ENCODE measurements around the gene NCKAP5. TPM values are rescaled to one million over a fixed set of nuclear protein-coding genes. Genes with fewer than 3 reads are reported as not detected.

NCKAP5 gene
- total and polyA plus RNA-seq, 2 donors, result 1.9 to 2.0 TPM

DNA sequence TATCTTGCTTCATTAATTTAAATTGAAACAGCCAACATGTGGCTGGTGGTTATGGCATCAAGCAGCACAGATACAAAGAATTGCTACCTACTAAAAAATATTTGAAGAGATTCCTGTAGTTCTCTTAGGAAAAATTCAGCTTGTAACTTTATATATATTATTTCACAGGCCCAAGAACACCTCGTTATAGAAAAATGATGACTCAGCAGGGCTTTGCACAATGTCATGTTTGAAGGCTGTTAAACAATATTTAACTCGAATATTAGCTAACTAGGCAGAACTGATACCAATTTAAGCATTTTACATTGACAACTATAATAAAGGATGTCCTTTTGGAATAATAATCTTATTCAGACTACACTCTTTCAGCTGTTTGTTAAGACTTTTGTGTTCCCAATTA is 795.9 kb downstream of the NCKAP5 start:
- Histone ChIP-seq H3K27me3 (ENCODE audit: control insufficient read depth in 2 of 2, insufficient read depth in 1 of 2, low read length in 1 of 2) (no peaks in the 10 kb centered on the region), H3K4me3 (ENCODE audit: low read length in 2 of 2) (no peak overlapping the region), H3K36me3 (ENCODE audit: control insufficient read depth in 2 of 2, insufficient read depth in 2 of 2, low read length in 1 of 2) (no peaks in the 10 kb centered on the region), H3K4me1 (ENCODE audit: control insufficient read depth in 2 of 2, insufficient read depth in 2 of 2, low read length in 2 of 2) (no peaks in the 10 kb centered on the region), H3K9me3 (ENCODE audit: control insufficient read depth in 2 of 2, insufficient read depth in 1 of 2, low read length in 1 of 2) (no peaks in the 10 kb centered on the region), H3K27ac (ENCODE audit: low read depth in 1 of 2, low read length in 1 of 2) (no peak overlapping the region)
- 85% methylated on average over 2 of the region's 2 CpGs for WGBS
- DNase-seq (ENCODE audit: low read depth in 6 of 9, low spot score in 9 of 9), result no peak

GRCh38 chr2:132766573-132766972 is 801.7 kb downstream of the NCKAP5 start:
- H3K9me3 ChIP-seq (ENCODE audit: control insufficient read depth in 2 of 2, insufficient read depth in 1 of 2, low read length in 1 of 2), result no peaks in the 10 kb centered on the region
- no peaks in the 10 kb centered on the region for H3K27me3 ChIP-seq (ENCODE audit: control insufficient read depth in 2 of 2, insufficient read depth in 1 of 2, low read length in 1 of 2)
- WGBS, result 99% methylated on average over 1 of the region's 1 CpG
- no peaks in the 10 kb centered on the region for H3K4me1 ChIP-seq (ENCODE audit: control insufficient read depth in 2 of 2, insufficient read depth in 2 of 2, low read length in 2 of 2)
- no peak for DNase-seq (ENCODE audit: low read depth in 6 of 9, low spot score in 9 of 9)
- H3K27ac ChIP-seq (ENCODE audit: low read depth in 1 of 2, low read length in 1 of 2), result no peak overlapping the region
- H3K4me3 ChIP-seq (ENCODE audit: low read length in 2 of 2), result no peak overlapping the region
- H3K36me3 ChIP-seq (ENCODE audit: control insufficient read depth in 2 of 2, insufficient read depth in 2 of 2, low read length in 1 of 2), result no peaks in the 10 kb centered on the region

DNA sequence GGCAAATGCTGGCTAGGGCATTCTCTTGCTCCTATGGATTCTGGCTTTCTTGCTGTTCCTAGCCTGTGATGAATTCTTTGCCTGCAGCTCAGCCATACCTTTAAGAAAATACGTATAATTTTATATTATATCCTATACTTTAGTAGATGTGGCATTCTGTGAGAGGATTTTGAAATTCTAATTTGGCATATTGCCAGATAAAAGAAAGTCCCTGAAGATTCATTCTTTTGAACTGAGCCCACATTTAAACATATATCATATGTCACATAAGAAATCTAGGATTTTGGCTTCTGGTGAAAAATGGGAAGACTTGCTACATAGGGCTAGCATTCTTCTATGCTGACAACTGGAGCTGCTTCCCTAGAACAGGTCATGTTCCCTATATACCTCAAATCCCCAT is 806.8 kb downstream of the NCKAP5 start:
- Histone ChIP-seq H3K9me3 (ENCODE audit: control insufficient read depth in 2 of 2, insufficient read depth in 1 of 2, low read length in 1 of 2) (no peaks in the 10 kb centered on the region), H3K27ac (ENCODE audit: low read depth in 1 of 2, low read length in 1 of 2) (no peak overlapping the region), H3K4me3 (ENCODE audit: low read length in 2 of 2) (no peak overlapping the region), H3K36me3 (ENCODE audit: control insufficient read depth in 2 of 2, insufficient read depth in 2 of 2, low read length in 1 of 2) (no peaks in the 10 kb centered on the region), H3K4me1 (ENCODE audit: control insufficient read depth in 2 of 2, insufficient read depth in 2 of 2, low read length in 2 of 2) (no peaks in the 10 kb centered on the region), H3K27me3 (ENCODE audit: control insufficient read depth in 2 of 2, insufficient read depth in 1 of 2, low read length in 1 of 2) (no peaks in the 10 kb centered on the region)
- 95% methylated on average over 1 of the region's 1 CpG for WGBS
- DNase-seq (ENCODE audit: low read depth in 6 of 9, low spot score in 9 of 9), result no peak

DNA sequence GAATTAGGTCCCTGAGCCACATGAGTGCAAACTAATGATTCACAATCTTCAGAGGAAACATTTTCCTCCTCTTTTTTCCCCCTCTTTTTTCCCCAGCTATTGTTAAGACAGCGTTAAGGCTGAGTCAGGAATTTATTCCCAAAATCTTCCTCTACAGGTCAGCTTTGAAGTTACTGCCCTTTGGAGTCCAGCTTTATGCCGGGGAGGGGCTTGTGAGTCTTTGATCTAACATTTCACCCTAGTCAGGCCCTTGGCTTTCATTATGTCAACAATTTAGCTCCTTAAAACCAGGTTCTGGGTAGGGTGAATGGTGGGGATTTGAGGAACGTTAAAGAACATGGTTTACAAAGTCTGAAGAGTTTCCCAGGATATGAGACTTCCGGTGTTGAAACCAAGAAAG is 807.3 kb downstream of the NCKAP5 start:
- no peaks in the 10 kb centered on the region for H3K36me3 ChIP-seq (ENCODE audit: control insufficient read depth in 2 of 2, insufficient read depth in 2 of 2, low read length in 1 of 2)
- no peaks in the 10 kb centered on the region for H3K9me3 ChIP-seq (ENCODE audit: control insufficient read depth in 2 of 2, insufficient read depth in 1 of 2, low read length in 1 of 2)
- no peak overlapping the region for H3K4me3 ChIP-seq (ENCODE audit: low read length in 2 of 2)
- WGBS, result 72% methylated on average over 4 of the region's 4 CpGs
- no peak overlapping the region for H3K27ac ChIP-seq (ENCODE audit: low read depth in 1 of 2, low read length in 1 of 2)
- H3K27me3 ChIP-seq (ENCODE audit: control insufficient read depth in 2 of 2, insufficient read depth in 1 of 2, low read length in 1 of 2), result no peaks in the 10 kb centered on the region
- no peaks in the 10 kb centered on the region for H3K4me1 ChIP-seq (ENCODE audit: control insufficient read depth in 2 of 2, insufficient read depth in 2 of 2, low read length in 2 of 2)
- DNase-seq (ENCODE audit: low read depth in 6 of 9, low spot score in 9 of 9), result no peak

GRCh38 chr2:132760405-132760804 is 807.9 kb downstream of the NCKAP5 start:
- no peaks in the 10 kb centered on the region for H3K27me3 ChIP-seq (ENCODE audit: control insufficient read depth in 2 of 2, insufficient read depth in 1 of 2, low read length in 1 of 2)
- no peaks in the 10 kb centered on the region for H3K9me3 ChIP-seq (ENCODE audit: control insufficient read depth in 2 of 2, insufficient read depth in 1 of 2, low read length in 1 of 2)

GRCh38 chr2:132758995-132759394 is 809.3 kb downstream of the NCKAP5 start:
- H3K36me3 ChIP-seq (ENCODE audit: control insufficient read depth in 2 of 2, insufficient read depth in 2 of 2, low read length in 1 of 2), result no peaks in the 10 kb centered on the region
- H3K27me3 ChIP-seq (ENCODE audit: control insufficient read depth in 2 of 2, insufficient read depth in 1 of 2, low read length in 1 of 2), result no peaks in the 10 kb centered on the region
- no peaks in the 10 kb centered on the region for H3K4me1 ChIP-seq (ENCODE audit: control insufficient read depth in 2 of 2, insufficient read depth in 2 of 2, low read length in 2 of 2)
- no peak overlapping the region for H3K27ac ChIP-seq (ENCODE audit: low read depth in 1 of 2, low read length in 1 of 2)
- no peak overlapping the region for H3K4me3 ChIP-seq (ENCODE audit: low read length in 2 of 2)
- no peak for DNase-seq (ENCODE audit: low read depth in 6 of 9, low spot score in 9 of 9)
- H3K9me3 ChIP-seq (ENCODE audit: control insufficient read depth in 2 of 2, insufficient read depth in 1 of 2, low read length in 1 of 2), result no peaks in the 10 kb centered on the region

More at GRCh38 chr2:132760405-132760804, 807.9 kb downstream of the NCKAP5 start:
- no peak overlapping the region for H3K4me3 ChIP-seq (ENCODE audit: low read length in 2 of 2)
- no peaks in the 10 kb centered on the region for H3K4me1 ChIP-seq (ENCODE audit: control insufficient read depth in 2 of 2, insufficient read depth in 2 of 2, low read length in 2 of 2)
- H3K27ac ChIP-seq (ENCODE audit: low read depth in 1 of 2, low read length in 1 of 2), result no peak overlapping the region
- no peaks in the 10 kb centered on the region for H3K36me3 ChIP-seq (ENCODE audit: control insufficient read depth in 2 of 2, insufficient read depth in 2 of 2, low read length in 1 of 2)
- DNase-seq (ENCODE audit: low read depth in 6 of 9, low spot score in 9 of 9), result no peak

DNA sequence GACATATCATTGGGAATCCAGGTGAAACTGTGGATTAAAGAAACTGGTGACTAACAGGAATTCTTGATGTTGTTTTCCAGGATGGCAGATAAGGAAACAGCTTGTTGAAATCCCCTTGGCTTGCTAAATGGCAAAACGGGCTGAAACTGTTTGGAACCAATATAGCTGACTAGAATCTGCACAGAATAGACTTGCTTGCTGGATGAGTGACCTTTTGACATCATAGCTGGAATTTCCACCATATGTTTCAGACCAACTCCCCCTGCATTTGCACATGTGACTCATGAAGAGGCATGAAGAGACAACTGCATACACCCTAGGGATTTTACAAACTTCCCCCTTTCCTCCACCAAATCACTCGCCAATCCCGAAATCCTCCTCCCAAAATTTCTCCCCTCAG is 810.6 kb downstream of the NCKAP5 start:
- no peaks in the 10 kb centered on the region for H3K36me3 ChIP-seq (ENCODE audit: control insufficient read depth in 2 of 2, insufficient read depth in 2 of 2, low read length in 1 of 2)
- H3K4me3 ChIP-seq (ENCODE audit: low read length in 2 of 2), result no peak overlapping the region
- H3K9me3 ChIP-seq (ENCODE audit: control insufficient read depth in 2 of 2, insufficient read depth in 1 of 2, low read length in 1 of 2), result no peaks in the 10 kb centered on the region
- no peaks in the 10 kb centered on the region for H3K4me1 ChIP-seq (ENCODE audit: control insufficient read depth in 2 of 2, insufficient read depth in 2 of 2, low read length in 2 of 2)
- no peak overlapping the region for H3K27ac ChIP-seq (ENCODE audit: low read depth in 1 of 2, low read length in 1 of 2)
- H3K27me3 ChIP-seq (ENCODE audit: control insufficient read depth in 2 of 2, insufficient read depth in 1 of 2, low read length in 1 of 2), result no peaks in the 10 kb centered on the region
- 80% methylated on average over 3 of the region's 3 CpGs for WGBS
- DNase-seq (ENCODE audit: low read depth in 6 of 9, low spot score in 9 of 9), result no peak

DNA sequence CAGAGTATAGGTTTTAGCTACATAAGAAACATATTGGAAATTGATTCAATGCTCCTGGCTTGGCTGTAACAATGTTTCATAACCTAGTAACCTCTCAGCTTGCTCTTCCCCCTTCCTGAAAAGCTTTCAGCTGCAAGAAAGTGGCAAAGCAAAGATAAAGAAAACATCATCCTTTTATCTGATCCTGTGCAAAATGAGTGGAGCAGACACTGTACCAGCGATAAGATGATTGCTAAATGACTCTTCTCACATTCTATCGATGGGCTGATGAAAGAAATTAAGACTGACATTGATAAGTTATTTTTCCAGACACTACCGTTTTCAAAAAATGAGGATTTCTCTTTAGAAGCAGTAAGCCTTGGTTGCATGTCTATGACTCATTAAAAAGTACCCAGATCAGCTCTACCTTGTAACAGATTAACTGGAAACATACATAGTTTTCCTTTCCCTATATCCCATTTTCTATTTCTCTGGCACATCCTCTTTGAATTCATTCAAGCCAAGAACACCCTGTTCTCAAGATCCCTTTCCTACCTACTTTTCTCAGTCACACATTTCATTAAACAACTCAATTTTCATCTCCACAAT is 811.2 kb downstream of the NCKAP5 start:
- Histone ChIP-seq H3K36me3 (ENCODE audit: control insufficient read depth in 2 of 2, insufficient read depth in 2 of 2, low read length in 1 of 2) (no peaks in the 10 kb centered on the region), H3K27me3 (ENCODE audit: control insufficient read depth in 2 of 2, insufficient read depth in 1 of 2, low read length in 1 of 2) (no peaks in the 10 kb centered on the region), H3K9me3 (ENCODE audit: control insufficient read depth in 2 of 2, insufficient read depth in 1 of 2, low read length in 1 of 2) (no peaks in the 10 kb centered on the region), H3K4me1 (ENCODE audit: control insufficient read depth in 2 of 2, insufficient read depth in 2 of 2, low read length in 2 of 2) (no peaks in the 10 kb centered on the region), H3K4me3 (ENCODE audit: low read length in 2 of 2) (no peak overlapping the region), H3K27ac (ENCODE audit: low read depth in 1 of 2, low read length in 1 of 2) (no peak overlapping the region)
- WGBS, result 86% methylated on average over 3 of the region's 3 CpGs
- DNase-seq (ENCODE audit: low read depth in 6 of 9, low spot score in 9 of 9), result no peak

- Histone ChIP-seq H3K27me3 (ENCODE audit: control insufficient read depth in 2 of 2, insufficient read depth in 1 of 2, low read length in 1 of 2) (no peaks in the 10 kb centered on the region), H3K27ac (ENCODE audit: low read depth in 1 of 2, low read length in 1 of 2) (no peak overlapping the region), H3K9me3 (ENCODE audit: control insufficient read depth in 2 of 2, insufficient read depth in 1 of 2, low read length in 1 of 2) (no peaks in the 10 kb centered on the region), H3K4me3 (ENCODE audit: low read length in 2 of 2) (no peak overlapping the region), H3K36me3 (ENCODE audit: control insufficient read depth in 2 of 2, insufficient read depth in 2 of 2, low read length in 1 of 2) (no peaks in the 10 kb centered on the region), H3K4me1 (ENCODE audit: control insufficient read depth in 2 of 2, insufficient read depth in 2 of 2, low read length in 2 of 2) (no peaks in the 10 kb centered on the region)
- WGBS, result 93% methylated on average over 2 of the region's 2 CpGs
- no peak for DNase-seq (ENCODE audit: low read depth in 6 of 9, low spot score in 9 of 9)
Observed at GRCh38 chr2:132754867-132755472, 813.3 kb downstream of the NCKAP5 start.

Data from thymus (tissue), 11 donors.